SK-N-SH treated with all-trans-retinoic acid at 6 μM for 48 hours (cell line): ENCODE results near the gene RNASE9.

Experiments used
- ATAC-seq: fragments of 200-7000 bp; cut with Tn5 transposase; 3 replicates; pipeline ENCODE4 v1.9.1; 2020; ENCODE audit warnings: mild to moderate bottlenecking, moderate library complexity
- ARNTL ChIP-seq: fragments of 450-650 bp; formaldehyde crosslinking; IDR thresholded peaks from 2 replicates; pipeline ENCODE4 v1.5.0; 2020; ENCODE audit warnings: low read depth, mild to moderate bottlenecking, moderate library complexity, borderline replicate concordance
- BACH2 ChIP-seq: fragments of 250-450 bp; sonication (Bioruptor Pico); IDR thresholded peaks from 2 replicates; pipeline ENCODE4 v1.9.0; 2021; ENCODE audit warnings: mild to moderate bottlenecking, borderline replicate concordance
- CREB5 ChIP-seq: fragments of 250-450 bp; sonication (Bioruptor Pico); IDR thresholded peaks from 2 replicates; pipeline ENCODE4 v1.5.1; 2020; ENCODE audit warnings: low read depth, mild to moderate bottlenecking, moderate library complexity
- ESRRG ChIP-seq: fragments of 250-450 bp; sonication (Bioruptor Pico); IDR thresholded peaks from 2 replicates; pipeline ENCODE4 v1.6.1; 2021; ENCODE audit warnings: mild to moderate bottlenecking
- GLIS3 ChIP-seq: fragments of 250-450 bp; sonication (Bioruptor Pico); IDR thresholded peaks from 2 replicates; pipeline ENCODE4 v1.5.0; 2020; ENCODE audit warnings: mild to moderate bottlenecking, moderate library complexity
- ISL1 ChIP-seq: fragments of 250-450 bp; sonication (Bioruptor Pico); IDR thresholded peaks from 2 replicates; pipeline ENCODE4 v2.1.2; 2022; ENCODE audit warnings: mild to moderate bottlenecking, moderate library complexity
- OSR1 ChIP-seq: fragments of 250-450 bp; sonication (Bioruptor Pico); IDR thresholded peaks from 2 replicates; pipeline ENCODE4 v1.8.0; 2022; ENCODE audit warnings: moderate library complexity, mild to moderate bottlenecking, inconsistent platforms
- PPARA ChIP-seq: fragments of 250-450 bp; sonication (Bioruptor Pico); IDR thresholded peaks from 2 replicates; pipeline ENCODE4 v1.5.0; 2020; ENCODE audit warnings: mild to moderate bottlenecking, borderline replicate concordance
- RARB ChIP-seq: fragments of 250-450 bp; sonication (Bioruptor Pico); IDR thresholded peaks from 2 replicates; pipeline ENCODE4 v1.8.0; 2021; ENCODE audit warnings: mild to moderate bottlenecking, moderate library complexity
- SNAI2 ChIP-seq: fragments of 250-450 bp; sonication (Bioruptor Pico); IDR thresholded peaks from 2 replicates; pipeline ENCODE4 v1.5.0; 2020; ENCODE audit warnings: mild to moderate bottlenecking, moderate library complexity
- TCF4 ChIP-seq: fragments of 250-450 bp; sonication (Bioruptor Pico); IDR thresholded peaks from 2 replicates; pipeline ENCODE4 v1.8.0; 2021; ENCODE audit warnings: mild to moderate bottlenecking, moderate library complexity, borderline replicate concordance
- TOX ChIP-seq: fragments of 250-450 bp; sonication (Bioruptor Pico); IDR thresholded peaks from 2 replicates; pipeline ENCODE4 v1.8.0; 2021; ENCODE audit warnings: mild to moderate bottlenecking, moderate library complexity, borderline replicate concordance
- TSHZ2 ChIP-seq: fragments of 250-450 bp; sonication (Bioruptor Pico); IDR thresholded peaks from 2 replicates; pipeline ENCODE4 v1.5.0; 2020; ENCODE audit warnings: mild to moderate bottlenecking, moderate library complexity
- ZC3H10 ChIP-seq: fragments of 250-450 bp; sonication (Bioruptor Pico); IDR thresholded peaks from 2 replicates; pipeline ENCODE4 v1.5.1; 2021; ENCODE audit warnings: mild to moderate bottlenecking, moderate library complexity
- ZFP3 ChIP-seq: fragments of 250-450 bp; sonication (Bioruptor Pico); IDR thresholded peaks from 2 replicates; pipeline ENCODE4 v1.5.0; 2020; ENCODE audit warnings: mild to moderate bottlenecking, moderate library complexity
- ZFP30 ChIP-seq: fragments of 450-650 bp; formaldehyde crosslinking; IDR thresholded peaks from 2 replicates; pipeline ENCODE4 v1.5.0; 2022; ENCODE audit warnings: mild to moderate bottlenecking, moderate library complexity
- ZNF565 ChIP-seq: fragments of 450-650 bp; formaldehyde crosslinking; conservative IDR thresholded peaks from 2 replicates; pipeline ENCODE4 v1.5.0; 2020; ENCODE audit warnings: low read depth, mild to moderate bottlenecking, moderate library complexity
- ZNF70 ChIP-seq: fragments of 450-650 bp; formaldehyde crosslinking; IDR thresholded peaks from 2 replicates; pipeline ENCODE4 v1.5.0; 2020; ENCODE audit warnings: mild to moderate bottlenecking, moderate library complexity
- ZNF8 ChIP-seq: fragments of 450-650 bp; formaldehyde crosslinking; IDR thresholded peaks from 2 replicates; pipeline ENCODE4 v1.5.0; 2020; ENCODE audit warnings: mild to moderate bottlenecking, moderate library complexity
- TF ChIP-seq, protein P1 (sequence below): fragments of 250-450 bp; sonication (Bioruptor Pico); IDR thresholded peaks from 2 replicates; pipeline ENCODE4 v1.8.0; 2021; ENCODE audit warnings: low read depth, mild to moderate bottlenecking, moderate library complexity, borderline replicate concordance
- TF ChIP-seq, protein P2 (sequence below): fragments of 250-450 bp; sonication (Bioruptor Pico); IDR thresholded peaks from 2 replicates; pipeline ENCODE4 v1.8.0; 2020; ENCODE audit warnings: mild to moderate bottlenecking, moderate library complexity, borderline replicate concordance
- TF ChIP-seq, protein P3 (sequence below): fragments of 250-450 bp; sonication (Bioruptor Pico); IDR thresholded peaks from 2 replicates; pipeline ENCODE4 v1.5.1; 2021; ENCODE audit warnings: mild to moderate bottlenecking, moderate library complexity

RNASE9 gene

DNA sequence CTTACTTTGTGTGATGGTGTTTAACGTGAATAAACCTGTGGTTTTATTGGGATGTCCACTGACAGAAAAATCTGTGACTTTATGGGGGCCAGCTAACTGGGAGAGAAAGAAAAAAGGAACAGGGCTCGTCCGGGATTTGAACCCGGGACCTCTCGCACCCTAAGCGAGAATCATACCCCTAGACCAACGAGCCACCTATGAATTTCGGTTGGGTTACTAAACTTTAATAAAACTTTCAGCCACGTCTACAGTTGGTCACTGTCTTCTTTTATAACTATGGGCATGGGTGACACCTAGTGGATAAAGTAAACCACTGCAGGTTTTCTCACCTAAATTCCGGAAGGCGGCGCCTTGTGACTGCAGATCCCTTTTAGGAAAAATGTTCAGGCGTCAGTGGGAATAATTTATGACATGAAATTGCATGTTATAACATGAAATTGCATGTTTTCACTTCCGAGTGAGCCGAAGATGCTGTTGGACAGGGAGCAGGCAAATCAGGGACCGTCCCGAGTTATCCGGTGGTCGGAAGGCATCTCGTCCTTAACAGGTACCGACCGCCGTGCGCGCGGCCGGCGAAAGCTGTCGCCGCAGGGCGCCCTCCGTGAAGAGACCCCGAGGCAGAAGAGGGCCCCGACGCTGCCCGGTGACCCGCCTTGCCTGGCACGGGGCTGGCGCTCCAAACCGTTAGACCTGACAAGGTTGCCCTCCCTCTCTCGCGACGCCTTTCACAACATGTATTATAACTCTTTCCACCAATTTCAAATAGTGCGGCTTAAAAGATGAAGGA is 48.6 kb upstream of the RNASE9 start (continued):
- TF ChIP-seq ZNF565 (CRISPR knock-in tag) (no peak), ZNF8 (no peak), BACH2 (CRISPR knock-in tag) (no peak), OSR1 (CRISPR knock-in tag) (no peak), TOX (CRISPR knock-in tag) (no peak), TCF4 (CRISPR knock-in tag) (no peak), ESRRG (CRISPR knock-in tag) (no peak), ZNF70 (no peak), GLIS3 (no peak)
- TF ChIP-seq, protein P1, sequence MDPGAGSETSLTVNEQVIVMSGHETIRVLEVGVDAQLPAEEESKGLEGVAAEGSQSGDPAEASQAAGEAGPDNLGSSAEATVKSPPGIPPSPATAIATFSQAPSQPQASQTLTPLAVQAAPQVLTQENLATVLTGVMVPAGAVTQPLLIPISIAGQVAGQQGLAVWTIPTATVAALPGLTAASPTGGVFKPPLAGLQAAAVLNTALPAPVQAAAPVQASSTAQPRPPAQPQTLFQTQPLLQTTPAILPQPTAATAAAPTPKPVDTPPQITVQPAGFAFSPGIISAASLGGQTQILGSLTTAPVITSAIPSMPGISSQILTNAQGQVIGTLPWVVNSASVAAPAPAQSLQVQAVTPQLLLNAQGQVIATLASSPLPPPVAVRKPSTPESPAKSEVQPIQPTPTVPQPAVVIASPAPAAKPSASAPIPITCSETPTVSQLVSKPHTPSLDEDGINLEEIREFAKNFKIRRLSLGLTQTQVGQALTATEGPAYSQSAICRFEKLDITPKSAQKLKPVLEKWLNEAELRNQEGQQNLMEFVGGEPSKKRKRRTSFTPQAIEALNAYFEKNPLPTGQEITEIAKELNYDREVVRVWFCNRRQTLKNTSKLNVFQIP (CRISPR knock-in tag): no peak

DNA sequence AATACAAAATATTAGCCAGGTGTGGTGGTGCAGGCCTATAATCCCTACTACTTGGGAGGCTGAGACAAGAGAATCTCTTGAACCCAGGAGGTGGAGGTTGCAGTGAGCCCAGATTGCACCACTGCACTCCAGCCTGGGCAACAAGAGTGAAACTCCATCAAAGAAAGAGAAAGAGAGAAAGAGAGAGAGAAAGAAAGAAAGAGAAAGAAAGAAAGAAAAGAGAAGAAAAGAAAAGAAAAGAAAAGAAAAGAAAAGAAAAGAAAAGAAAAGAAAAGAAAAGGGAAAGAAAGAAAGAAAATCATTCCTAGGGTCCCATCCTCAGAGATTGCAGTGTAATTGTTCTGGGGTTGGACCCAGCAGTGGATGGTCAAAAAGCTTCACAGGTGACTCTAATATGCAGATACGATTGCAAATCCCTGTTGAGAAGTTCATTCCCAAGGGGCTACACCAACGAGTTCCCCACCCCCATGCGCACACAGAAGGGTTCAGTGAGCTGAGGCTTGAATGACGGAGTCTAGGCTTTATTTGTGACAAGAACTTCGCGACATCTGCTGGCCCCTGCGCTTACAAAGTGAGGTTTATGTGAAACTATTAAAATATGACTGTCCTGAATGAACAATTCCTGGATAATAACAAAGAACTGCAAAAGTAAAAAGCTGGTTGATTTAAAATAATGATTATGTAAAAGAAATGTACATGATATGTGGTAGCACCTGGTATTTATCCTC is 47.7 kb upstream of the RNASE9 start:
- TF ChIP-seq TSHZ2: no peak
- no peak for TF ChIP-seq TCF4 (CRISPR knock-in tag)
- TF ChIP-seq PPARA (CRISPR knock-in tag): no peak
- TF ChIP-seq CREB5 (CRISPR knock-in tag): no peak
- no peak for TF ChIP-seq RARB (CRISPR knock-in tag)
- no peak for TF ChIP-seq ISL1 (CRISPR knock-in tag)
- no peak for TF ChIP-seq ARNTL (CRISPR knock-in tag)
- no peak for TF ChIP-seq TOX (CRISPR knock-in tag)
- TF ChIP-seq, all 23 proteins: peak for 0

GRCh38 chr14:20607617-20608016 is 46.8 kb upstream of the RNASE9 start:
- no peak for ATAC-seq
- no peak for TF ChIP-seq TOX (CRISPR knock-in tag)
- no peak for TF ChIP-seq ARNTL (CRISPR knock-in tag)
- TF ChIP-seq ZNF8: no peak
- TF ChIP-seq, protein P2, sequence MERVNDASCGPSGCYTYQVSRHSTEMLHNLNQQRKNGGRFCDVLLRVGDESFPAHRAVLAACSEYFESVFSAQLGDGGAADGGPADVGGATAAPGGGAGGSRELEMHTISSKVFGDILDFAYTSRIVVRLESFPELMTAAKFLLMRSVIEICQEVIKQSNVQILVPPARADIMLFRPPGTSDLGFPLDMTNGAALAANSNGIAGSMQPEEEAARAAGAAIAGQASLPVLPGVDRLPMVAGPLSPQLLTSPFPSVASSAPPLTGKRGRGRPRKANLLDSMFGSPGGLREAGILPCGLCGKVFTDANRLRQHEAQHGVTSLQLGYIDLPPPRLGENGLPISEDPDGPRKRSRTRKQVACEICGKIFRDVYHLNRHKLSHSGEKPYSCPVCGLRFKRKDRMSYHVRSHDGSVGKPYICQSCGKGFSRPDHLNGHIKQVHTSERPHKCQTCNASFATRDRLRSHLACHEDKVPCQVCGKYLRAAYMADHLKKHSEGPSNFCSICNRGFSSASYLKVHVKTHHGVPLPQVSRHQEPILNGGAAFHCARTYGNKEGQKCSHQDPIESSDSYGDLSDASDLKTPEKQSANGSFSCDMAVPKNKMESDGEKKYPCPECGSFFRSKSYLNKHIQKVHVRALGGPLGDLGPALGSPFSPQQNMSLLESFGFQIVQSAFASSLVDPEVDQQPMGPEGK (CRISPR knock-in tag): no peak
- TF ChIP-seq, protein P3, sequence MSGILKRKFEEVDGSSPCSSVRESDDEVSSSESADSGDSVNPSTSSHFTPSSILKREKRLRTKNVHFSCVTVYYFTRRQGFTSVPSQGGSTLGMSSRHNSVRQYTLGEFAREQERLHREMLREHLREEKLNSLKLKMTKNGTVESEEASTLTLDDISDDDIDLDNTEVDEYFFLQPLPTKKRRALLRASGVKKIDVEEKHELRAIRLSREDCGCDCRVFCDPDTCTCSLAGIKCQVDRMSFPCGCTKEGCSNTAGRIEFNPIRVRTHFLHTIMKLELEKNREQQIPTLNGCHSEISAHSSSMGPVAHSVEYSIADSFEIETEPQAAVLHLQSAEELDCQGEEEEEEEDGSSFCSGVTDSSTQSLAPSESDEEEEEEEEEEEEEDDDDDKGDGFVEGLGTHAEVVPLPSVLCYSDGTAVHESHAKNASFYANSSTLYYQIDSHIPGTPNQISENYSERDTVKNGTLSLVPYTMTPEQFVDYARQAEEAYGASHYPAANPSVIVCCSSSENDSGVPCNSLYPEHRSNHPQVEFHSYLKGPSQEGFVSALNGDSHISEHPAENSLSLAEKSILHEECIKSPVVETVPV (CRISPR knock-in tag): no peak
- no peak for TF ChIP-seq GLIS3
- TF ChIP-seq ZFP3 (CRISPR knock-in tag): no peak
- no peak for TF ChIP-seq ESRRG (CRISPR knock-in tag)
- TF ChIP-seq ZNF565 (CRISPR knock-in tag): no peak
- TF ChIP-seq TCF4 (CRISPR knock-in tag): no peak
- no peak for TF ChIP-seq ZC3H10
- TF ChIP-seq BACH2 (CRISPR knock-in tag): no peak
- TF ChIP-seq ZFP30: no peak
- TF ChIP-seq TSHZ2: no peak
- TF ChIP-seq SNAI2 (CRISPR knock-in tag): no peak
- TF ChIP-seq CREB5 (CRISPR knock-in tag): no peak
- TF ChIP-seq OSR1 (CRISPR knock-in tag): no peak

More for the DNA sequence above, 47.7 kb upstream of the RNASE9 start:
- no peak for ATAC-seq
